Measurements from ENCODE around the gene PRELP.
"Not testable (repeated sequence)": the region's sequence is repeated elsewhere in the genome, so short reads cannot be mapped to it uniquely, and the experiment has no call there.

PRELP gene

DNA sequence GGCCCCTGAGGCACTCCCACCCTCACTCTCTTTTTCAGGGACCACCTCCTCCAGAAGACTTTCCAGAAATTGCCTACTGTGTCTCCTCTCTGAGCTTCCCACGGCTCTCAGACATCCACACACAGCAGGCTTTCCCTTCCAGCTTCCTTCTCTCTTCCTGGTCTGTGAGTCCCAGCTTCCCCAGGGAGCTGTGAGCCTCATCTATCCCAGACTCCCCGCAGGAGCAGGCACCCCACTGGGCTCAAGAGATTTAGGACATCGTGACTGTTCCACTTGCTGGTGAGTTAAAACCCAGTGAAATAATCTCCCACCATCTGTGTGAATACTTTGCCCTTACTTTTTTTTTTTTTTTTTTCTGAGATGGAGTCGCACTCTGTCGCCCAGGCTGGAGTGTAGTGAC lies 22.0 kb upstream of the PRELP start:
- DNase-seq (ENCODE audit: low spot score) = no peak

DNA sequence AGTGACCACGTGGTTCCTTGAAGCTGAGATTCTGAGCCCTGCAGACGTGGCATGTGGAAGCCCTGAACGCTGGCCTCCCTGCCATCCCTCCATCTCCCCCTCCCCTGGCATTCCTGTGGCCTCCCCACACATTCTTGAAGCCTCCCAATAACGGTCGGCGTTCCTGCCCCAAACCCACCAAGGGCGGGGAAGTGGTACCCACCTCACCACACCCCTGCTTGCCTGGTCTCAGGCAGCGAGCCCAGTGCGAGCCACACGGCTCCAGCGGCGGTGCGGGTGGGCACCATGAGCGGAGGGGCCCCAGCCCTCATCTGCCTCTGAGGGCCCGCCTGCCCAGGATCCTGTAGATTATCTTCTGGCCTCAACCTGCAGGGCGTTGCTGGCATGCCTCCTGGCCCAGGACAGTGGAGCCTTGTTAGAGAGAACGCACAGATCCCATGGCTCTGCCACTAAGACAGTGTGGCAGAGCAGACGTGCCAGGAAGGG lies 20.6 kb upstream of the PRELP start:
- no peak for DNase-seq (ENCODE audit: low spot score)

DNA sequence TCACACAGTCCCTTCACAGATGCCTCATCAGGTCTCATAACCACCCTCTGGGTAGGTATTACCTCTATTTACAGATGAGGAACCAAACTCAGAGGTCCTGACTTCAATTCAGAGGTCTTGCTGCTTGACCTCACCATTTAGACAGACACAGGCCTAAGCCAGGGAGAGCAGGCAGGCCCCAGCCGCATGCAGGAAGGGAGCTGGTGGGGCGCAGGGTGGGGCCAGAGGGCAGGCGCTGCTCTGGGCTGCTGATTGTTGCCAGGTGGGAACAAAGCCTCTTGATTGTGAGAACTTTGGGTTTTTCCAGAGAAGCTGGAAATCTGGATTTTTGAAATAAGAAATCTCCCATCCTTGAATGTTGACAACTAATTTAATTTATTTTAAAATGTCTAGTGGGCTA lies 19.9 kb upstream of the PRELP start:
- DNase-seq (ENCODE audit: low spot score) = no peak

- no peak for DNase-seq (ENCODE audit: low spot score)
These were observed 19.0 kb upstream of the PRELP start for GRCh38 chr1:203456577-203456976.

DNA sequence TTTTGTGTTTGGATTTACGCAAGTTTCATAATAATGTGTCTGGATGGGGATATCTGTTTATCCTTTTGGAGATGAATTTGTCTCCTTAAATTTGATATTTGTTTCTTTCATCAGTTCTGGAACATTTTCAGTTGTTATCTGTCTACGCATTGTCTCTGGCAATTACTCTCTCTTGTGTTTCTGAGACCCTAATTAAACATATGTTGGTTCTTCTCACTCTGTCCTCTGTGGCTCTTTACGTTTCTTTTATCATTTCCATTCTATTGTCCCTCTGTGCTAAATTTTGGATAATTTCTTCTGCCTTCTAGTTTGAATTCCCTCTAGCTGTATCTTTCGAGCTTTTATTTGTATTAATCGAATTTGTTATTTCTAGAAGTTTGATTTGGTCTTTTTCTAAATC lies 17.5 kb upstream of the PRELP start:
- DNase-seq (ENCODE audit: low spot score) = no peak

GRCh38 chr1:203459671-203460201 lies 15.9 kb upstream of the PRELP start:
- DNase-seq (ENCODE audit: low spot score) = no peak

DNA sequence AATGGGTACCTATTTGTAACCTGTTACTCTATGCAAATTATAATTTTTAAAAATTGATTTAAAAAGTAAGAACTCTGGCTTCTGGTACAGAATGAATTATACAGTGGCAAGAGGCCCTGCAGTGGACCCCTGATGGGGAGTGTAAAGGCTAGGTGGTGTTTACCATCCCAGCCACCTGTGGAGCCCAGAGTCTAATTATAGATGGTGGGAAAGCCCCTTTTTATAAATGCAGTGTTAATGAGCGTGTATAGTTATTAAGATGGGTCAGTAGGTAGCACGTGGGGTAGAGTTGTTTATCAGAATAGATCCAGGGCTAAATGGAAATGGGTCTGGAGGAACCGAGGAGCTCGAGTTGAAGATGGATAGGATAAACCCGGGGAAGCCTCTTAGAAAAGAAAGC lies 13.9 kb upstream of the PRELP start:
- DNase-seq (ENCODE audit: low spot score) = no peak

- DNase-seq (ENCODE audit: low spot score) = no peak
These were observed 13.5 kb upstream of the PRELP start for GRCh38 chr1:203462143-203462542.

GRCh38 chr1:203462878-203463277 lies 12.7 kb upstream of the PRELP start:
- DNase-seq (ENCODE audit: low spot score) = no peak

- no peak for DNase-seq (ENCODE audit: low spot score)
These were observed 12.0 kb upstream of the PRELP start for GRCh38 chr1:203463469-203464062.

DNA sequence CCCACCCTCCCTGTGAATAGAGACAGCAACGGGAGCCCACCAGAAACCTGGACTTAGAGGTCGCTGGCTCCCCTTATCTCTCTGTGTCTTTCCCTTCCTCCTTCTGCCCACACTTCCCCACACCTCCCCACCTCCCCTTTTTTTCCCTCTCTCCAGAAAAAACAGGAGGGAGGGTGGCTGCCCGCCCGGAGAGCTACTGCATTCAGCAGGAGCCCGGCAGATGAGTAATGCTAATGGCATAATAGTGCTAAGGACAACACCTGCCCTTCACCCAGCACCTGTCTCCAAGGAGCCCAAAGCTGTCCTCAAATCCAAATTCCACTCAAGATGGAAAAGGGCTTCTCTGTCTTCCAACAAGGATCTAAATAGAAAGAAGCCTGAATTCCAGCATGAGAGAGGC lies 11.4 kb upstream of the PRELP start:
- no peak for DNase-seq (ENCODE audit: low spot score)

GRCh38 chr1:203464743-203465142 lies 10.9 kb upstream of the PRELP start:
- DNase-seq (ENCODE audit: low spot score) = no peak

DNA sequence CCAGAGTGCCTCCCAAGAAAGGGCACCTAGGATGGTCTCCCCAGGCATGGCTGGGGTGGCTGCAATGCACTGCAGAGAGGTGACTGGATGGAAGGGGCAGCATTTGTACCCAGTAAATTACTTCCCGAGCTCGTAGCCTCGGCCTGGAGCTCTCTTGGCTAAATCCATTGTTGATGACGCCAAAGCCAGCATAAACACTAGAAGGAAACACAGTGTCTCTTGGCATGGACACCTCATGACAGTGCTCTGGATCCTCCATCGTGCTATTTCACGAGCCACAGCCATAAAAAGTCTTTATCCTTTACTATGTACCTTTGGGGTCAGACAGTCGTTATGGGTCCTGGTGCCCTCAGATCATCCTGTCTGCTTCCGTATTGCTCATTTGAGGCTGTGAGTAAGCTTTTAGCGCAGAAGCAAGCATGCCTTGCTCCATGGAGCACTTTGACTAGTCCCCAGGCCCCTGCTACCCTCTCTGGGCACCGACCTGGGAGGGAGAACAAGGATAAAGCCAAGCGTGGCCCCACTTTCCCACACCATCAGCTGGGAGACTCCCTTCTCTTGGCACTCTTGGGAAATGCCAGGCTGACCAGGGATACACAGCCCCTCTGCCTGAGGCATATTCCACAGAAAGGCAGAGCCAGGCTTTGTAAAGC lies 10.3 kb upstream of the PRELP start:
- no peak for DNase-seq (ENCODE audit: low spot score)

GRCh38 chr1:203465948-203466347 lies 9.7 kb upstream of the PRELP start:
- no peak for DNase-seq (ENCODE audit: low spot score)

DNA sequence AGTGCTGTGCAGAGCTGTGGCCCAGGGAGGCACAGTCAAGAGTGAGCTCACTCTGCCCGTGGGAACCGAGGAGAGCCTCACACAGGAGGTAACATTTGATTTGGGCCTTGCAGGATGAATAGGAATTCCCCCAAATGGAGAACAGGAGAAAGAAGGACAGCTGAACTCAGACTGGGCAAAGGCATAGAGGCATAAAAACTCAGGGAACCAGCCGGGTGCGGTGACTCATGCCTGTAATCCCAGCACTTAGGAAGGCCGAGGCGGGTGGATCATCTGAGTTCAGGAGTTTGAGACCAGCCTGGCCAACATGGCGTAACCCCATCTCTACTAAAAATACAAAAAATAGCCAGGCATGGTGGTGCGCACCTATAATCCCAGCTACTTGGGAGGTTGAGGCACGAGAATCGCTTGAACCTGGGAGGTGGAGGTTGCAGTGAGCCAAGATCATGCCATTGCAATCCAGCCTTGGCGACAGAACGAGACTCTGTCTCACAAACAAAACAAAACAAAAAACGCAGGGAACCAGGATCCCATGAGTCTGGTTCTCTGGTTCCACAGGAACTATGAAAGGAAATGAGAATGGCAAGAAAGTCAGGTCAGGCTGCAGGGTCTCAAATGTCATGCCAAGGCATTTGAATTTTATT lies 8.6 kb upstream of the PRELP start:
- DNase-seq (ENCODE audit: low spot score) = not testable (repeated sequence)

DNA sequence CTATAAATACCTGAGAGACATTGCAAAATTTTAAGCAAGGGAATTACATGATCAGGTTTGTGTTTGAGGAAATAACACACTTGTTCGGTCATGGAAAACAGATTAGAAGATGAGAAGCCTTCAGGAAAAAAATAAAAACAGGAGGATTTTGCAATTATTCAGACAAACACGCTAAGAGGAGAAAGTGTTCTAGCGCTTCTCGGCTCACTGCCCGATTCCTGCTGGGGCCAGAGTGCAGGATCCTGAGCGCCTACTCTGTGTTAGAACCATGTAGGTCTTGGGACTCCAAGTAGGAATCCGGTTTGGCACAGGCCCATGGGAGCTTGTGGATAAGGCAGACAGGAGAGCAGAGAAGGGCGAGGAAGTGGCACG lies 8.1 kb upstream of the PRELP start:
- no peak for DNase-seq (ENCODE audit: low spot score)

- no peak for DNase-seq (ENCODE audit: low spot score)
These were observed 7.3 kb upstream of the PRELP start for GRCh38 chr1:203468326-203468725.

DNA sequence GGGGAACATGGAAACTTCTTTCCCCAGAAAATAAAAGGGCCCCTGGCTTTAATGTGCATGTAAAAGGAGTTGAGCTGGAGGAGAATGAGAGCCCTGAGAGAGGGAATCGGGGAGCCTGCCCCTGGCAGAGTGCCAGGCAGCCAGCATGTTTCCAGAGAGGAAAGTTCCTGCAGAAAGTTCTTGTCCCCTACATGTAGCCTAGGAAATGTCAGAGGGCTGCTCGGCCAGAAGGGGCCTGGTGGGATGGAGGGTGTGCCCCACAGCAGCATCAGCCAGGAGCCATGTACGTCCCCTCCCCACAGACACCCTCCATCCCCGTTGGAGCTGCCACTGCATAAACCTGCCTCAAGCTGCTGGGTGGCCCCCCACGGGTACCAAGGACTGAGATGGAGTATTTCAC lies 5.4 kb upstream of the PRELP start:
- no peak for DNase-seq (ENCODE audit: low spot score)

GRCh38 chr1:203471841-203472240 lies 3.8 kb upstream of the PRELP start:
- DNase-seq (ENCODE audit: low spot score) = no peak

GRCh38 chr1:203473281-203473680 lies 2.3 kb upstream of the PRELP start:
- no peak for DNase-seq (ENCODE audit: low spot score)

- DNase-seq (ENCODE audit: low spot score) = no peak
These were observed 1.8 kb upstream of the PRELP start for GRCh38 chr1:203473781-203474305.

DNA sequence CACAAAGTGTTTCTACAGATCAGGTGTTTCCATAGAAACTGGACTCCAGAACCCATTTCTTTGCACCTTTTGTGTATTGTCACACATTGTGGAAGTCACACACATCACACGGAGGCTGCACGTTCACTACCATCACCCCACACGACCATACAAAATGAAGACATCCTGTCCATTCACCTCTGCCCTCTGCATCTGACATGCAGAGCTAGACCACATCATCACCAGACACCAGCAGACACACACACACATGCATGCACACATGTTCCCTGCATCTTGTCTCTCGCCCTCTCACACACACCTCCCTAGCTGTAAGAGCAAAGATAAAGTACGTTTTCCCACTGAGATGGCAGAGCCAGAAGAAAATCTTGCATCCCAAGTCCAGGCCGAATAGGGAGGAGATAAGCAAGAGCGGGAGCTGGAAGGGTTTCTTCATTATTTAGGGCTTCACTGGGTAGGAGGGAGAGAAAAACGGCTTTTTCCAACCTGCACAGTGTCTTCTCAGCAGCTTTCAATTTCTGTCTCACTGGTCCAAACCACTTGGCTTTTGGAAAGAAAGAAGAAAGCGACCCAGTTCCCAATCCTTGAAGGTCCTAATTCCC lies 709 bp downstream of the PRELP start:
- no peak for DNase-seq (ENCODE audit: low spot score)

DNA sequence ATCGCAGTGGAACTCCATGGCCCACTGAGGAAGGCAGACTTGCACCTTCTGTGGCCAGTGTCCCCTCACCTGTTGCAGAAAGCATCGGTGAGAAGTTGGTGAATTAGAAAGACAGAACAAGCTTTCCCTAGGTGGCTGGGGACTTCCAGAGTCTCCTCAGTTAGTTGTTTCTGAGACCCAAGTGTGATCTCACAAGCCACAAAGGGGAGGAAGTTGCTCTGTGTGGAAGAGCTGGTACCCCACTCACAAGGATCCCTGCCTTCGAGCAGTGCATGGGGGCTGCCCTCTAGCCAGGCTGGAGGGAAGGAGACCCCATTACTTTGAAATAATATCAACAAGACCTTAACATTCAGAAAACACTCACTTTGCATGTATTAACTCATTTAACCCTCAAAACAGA lies 2.1 kb downstream of the PRELP start:
- DNase-seq (ENCODE audit: low spot score) = no peak

Data from Ammon's horn (tissue), 1 donor.